Kidney (tissue), 14 donors: ENCODE measurements around the gene SPTBN5. TPM values are rescaled to one million over a fixed set of nuclear protein-coding genes. Genes with fewer than 3 reads are reported as not detected.

Experiments
- DNase-seq, 5 donors: peaks; one replicate each; pipeline ENCODE4 v3.0.0-alpha.2; 2013 to 2020
- FAIRE-seq: peaks from 2 replicates; lab custom pipeline; 2012; peaks lifted over from hg19 to GRCh38; lab: Jason Lieb, UNC
- H3K27ac ChIP-seq, 2 donors: one replicate each; pipeline ENCODE4 v1.7.0; 2013; ENCODE audit warnings: low read depth in 2 of 2, low read length in 2 of 2, inconsistent platforms in 1 of 2
- H3K27me3 ChIP-seq: one replicate; pipeline ENCODE4 v1.7.1; 2013; ENCODE audit warnings: low read length, inconsistent platforms; ENCODE audit not compliant: control insufficient read depth, insufficient read depth
- H3K36me3 ChIP-seq, 3 donors: one replicate each; pipeline versions ENCODE4 v1.7.0 to v1.7.1; 2013; ENCODE audit warnings: low read length in 3 of 3, control low read depth in 1 of 3, inconsistent platforms in 1 of 3; ENCODE audit not compliant: insufficient read depth in 3 of 3, control insufficient read depth in 2 of 3
- H3K4me1 ChIP-seq, 3 donors: one replicate each; pipeline versions ENCODE4 v1.7.0 to v1.7.1; 2013; ENCODE audit warnings: low read length in 3 of 3, inconsistent platforms in 1 of 3, low read depth in 1 of 3; ENCODE audit not compliant: control insufficient read depth in 2 of 3, insufficient read depth in 2 of 3
- H3K4me3 ChIP-seq, 3 donors: one replicate each; pipeline versions ENCODE4 v1.7.0 to v1.8.1; 2013; ENCODE audit warnings: low read length in 3 of 3, control low read depth in 1 of 3, inconsistent platforms in 1 of 3
- H3K9ac ChIP-seq, 3 donors: one replicate each; pipeline versions ENCODE4 v1.7.0 to v1.7.1; 2013; ENCODE audit warnings: low read length in 3 of 3, control low read depth in 1 of 3, inconsistent platforms in 1 of 3
- H3K9me3 ChIP-seq, 3 donors: one replicate each; pipeline versions ENCODE4 v1.7.0 to v1.7.1; 2013; ENCODE audit warnings: low read length in 3 of 3, control low read depth in 1 of 3, inconsistent platforms in 1 of 3; ENCODE audit not compliant: control insufficient read depth in 2 of 3, insufficient read depth in 1 of 3
- CTCF ChIP-seq: IDR thresholded peaks from 3 replicates; pipeline ENCODE4 v1.5.1; 2012; ENCODE audit warnings: mild to moderate bottlenecking, moderate library complexity, borderline replicate concordance; ENCODE audit not compliant: insufficient read depth; ENCODE audit errors: extremely low read depth
- intact Hi-C: fragments of 100-400 bp; cut with DNase I; formaldehyde crosslinking; loops from one replicate; pipeline ENCODE4 v1.11.1; 2022
- polyA plus RNA-seq: library from polyadenylated mRNA; stranded (reverse); fragments of 350-450 nt; fragmentation: Illumina TruSeq; extraction: RNeasy Lipid Tissue Mini Kit (QIAGEN cat#74804); gene quantifications from one replicate; pipeline ENCODE4 v1.2.3, GENCODE V29; 2014; ENCODE audit warnings: low read depth, low replicate concordance; ENCODE audit not compliant: insufficient read depth
- total RNA-seq: library from RNA; stranded (reverse); fragmentation: NEBNext Ultra II Directional; extraction: Animal tissue kit (Norgen Biotek cat#: 25700); gene quantifications from one replicate; pipeline ENCODE4 v1.2.1, GENCODE V29; 2021
- donor health status: control.
- donor health status: control.
- donor health status: control.
- donor health status: control.
- donor health status: control.
- donor health status: DM: yes; HTN: yes; CAD: no.
- donor health status: Normal renal cell carcinoma (clear cell type).

The SPTBN5 gene
- total and polyA plus RNA-seq, 2 donors from 2014 or later: 1.2 to 2.6 TPM

- intact Hi-C loops: no loop called here
- Histone ChIP-seq H3K4me3 (no peak overlapping the region), H3K9me3 (no peaks in the 10 kb centered on the region), H3K27ac (peak overlapping the region in 1 of 2 donors; percentile 4), H3K4me1 (peaks cover 0 to 21% (median 13%) of the 10 kb centered on the region in 3 donors), H3K9ac (peak overlapping the region in 1 of 3 donors; percentile 14), H3K36me3 (no peaks in the 10 kb centered on the region), H3K27me3 (no peaks in the 10 kb centered on the region)
- FAIRE-seq (no peak), DNase-seq (no peak)
- no peak for TF ChIP-seq CTCF
Measured at GRCh38 chr15:41932511-41933289, 38.8 kb upstream of the SPTBN5 start.

GRCh38 chr15:41932101-41932500, 38.2 kb upstream of the SPTBN5 start:
- H3K9ac ChIP-seq: no peak overlapping the region
- no peaks in the 10 kb centered on the region for H3K9me3 ChIP-seq
- H3K36me3 ChIP-seq: no peaks in the 10 kb centered on the region
- FAIRE-seq: no peak
- DNase-seq: no peak
- TF ChIP-seq CTCF: no peak
- H3K27me3 ChIP-seq: no peaks in the 10 kb centered on the region
- H3K4me1 ChIP-seq: peaks cover 0 to 22% (median 13%) of the 10 kb centered on the region in 3 donors
- H3K27ac ChIP-seq: no peak overlapping the region
- intact Hi-C loops: no loop called here
- H3K4me3 ChIP-seq: no peak overlapping the region

GRCh38 chr15:41930867-41931222, 37.0 kb upstream of the SPTBN5 start:
- FAIRE-seq (no peak), DNase-seq (no peak)
- Histone ChIP-seq H3K9me3 (no peaks in the 10 kb centered on the region), H3K27ac (peak overlapping the region in 1 of 2 donors; percentile 28), H3K9ac (no peak overlapping the region), H3K27me3 (no peaks in the 10 kb centered on the region), H3K36me3 (no peaks in the 10 kb centered on the region), H3K4me1 (peaks cover 0 to 27% (median 21%) of the 10 kb centered on the region in 3 donors), H3K4me3 (no peak overlapping the region)
- no peak for TF ChIP-seq CTCF
- intact Hi-C loops: no loop called here
